Measurements from ENCODE around the gene IDH2. TPM values are rescaled to one million over a fixed set of nuclear protein-coding genes. Genes with fewer than 3 reads are reported as not detected.

Gene IDH2
- total RNA-seq, 4 donors from 2014 or later, result 60.7 to 155 (median 103) TPM

DNA sequence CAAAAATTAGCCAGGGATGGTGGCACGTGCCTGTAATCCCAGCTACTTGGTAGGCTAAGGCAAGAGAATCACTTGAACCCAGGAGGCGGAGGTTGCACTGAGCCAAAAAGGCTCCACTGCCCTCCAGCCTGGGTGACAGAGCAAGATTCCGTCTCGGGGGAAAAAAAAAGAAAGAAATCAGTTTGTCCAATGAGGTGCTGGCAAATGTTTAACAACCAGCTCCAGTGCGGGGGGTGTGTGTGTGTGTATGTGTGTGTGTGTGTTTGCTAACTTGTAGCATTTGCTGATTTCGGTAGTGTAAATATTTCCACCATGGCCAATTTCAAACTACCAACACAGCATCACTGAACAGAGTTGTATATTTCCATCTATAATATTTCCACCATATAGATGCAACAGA is 23.8 kb upstream of the IDH2 start:
- Histone ChIP-seq H3K36me3 (no peaks in the 10 kb centered on the region), H3K27ac (no peak overlapping the region), H3K9me3 (no peaks in the 10 kb centered on the region), H3K4me3 (no peak overlapping the region), H3K4me1 (peaks cover 0 to 7% (median 6%) of the 10 kb centered on the region in 3 donors), H3K27me3 (peaks cover 0 to 8% (median 0%) of the 10 kb centered on the region in 4 donors)
- DNase-seq, result no peak
- WGBS, 2 donors, result 71 to 81% methylated on average over 6 of the region's 6 CpGs
- intact Hi-C loops (cut with DNase I), result no loop called here
- TF ChIP-seq, protein P1, sequence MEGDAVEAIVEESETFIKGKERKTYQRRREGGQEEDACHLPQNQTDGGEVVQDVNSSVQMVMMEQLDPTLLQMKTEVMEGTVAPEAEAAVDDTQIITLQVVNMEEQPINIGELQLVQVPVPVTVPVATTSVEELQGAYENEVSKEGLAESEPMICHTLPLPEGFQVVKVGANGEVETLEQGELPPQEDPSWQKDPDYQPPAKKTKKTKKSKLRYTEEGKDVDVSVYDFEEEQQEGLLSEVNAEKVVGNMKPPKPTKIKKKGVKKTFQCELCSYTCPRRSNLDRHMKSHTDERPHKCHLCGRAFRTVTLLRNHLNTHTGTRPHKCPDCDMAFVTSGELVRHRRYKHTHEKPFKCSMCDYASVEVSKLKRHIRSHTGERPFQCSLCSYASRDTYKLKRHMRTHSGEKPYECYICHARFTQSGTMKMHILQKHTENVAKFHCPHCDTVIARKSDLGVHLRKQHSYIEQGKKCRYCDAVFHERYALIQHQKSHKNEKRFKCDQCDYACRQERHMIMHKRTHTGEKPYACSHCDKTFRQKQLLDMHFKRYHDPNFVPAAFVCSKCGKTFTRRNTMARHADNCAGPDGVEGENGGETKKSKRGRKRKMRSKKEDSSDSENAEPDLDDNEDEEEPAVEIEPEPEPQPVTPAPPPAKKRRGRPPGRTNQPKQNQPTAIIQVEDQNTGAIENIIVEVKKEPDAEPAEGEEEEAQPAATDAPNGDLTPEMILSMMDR (IDR thresholded peaks at IDR 0.05), result no peak
- TF ChIP-seq POLR2A (IDR thresholded peaks at IDR 0.05), result no peak

DNA sequence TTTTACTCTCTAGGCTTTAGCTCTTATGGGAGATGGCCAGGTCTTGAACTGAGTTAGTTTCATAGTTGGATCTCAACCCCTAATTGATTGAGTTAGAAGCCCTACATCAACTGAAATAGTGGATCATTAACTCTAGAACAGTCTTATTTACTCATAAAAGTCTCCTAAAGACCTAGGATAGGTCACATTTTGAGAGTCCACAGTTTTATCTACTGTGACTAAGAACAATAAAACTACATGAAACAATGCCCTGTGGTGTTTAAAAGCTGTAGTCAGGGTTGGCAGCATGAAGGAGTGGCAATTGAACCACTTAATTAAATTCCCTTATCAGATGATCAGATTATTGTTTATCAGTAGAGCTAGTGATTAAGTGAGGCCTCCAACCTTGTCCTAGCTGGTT is 22.2 kb upstream of the IDH2 start:
- TF ChIP-seq POLR2A (IDR thresholded peaks at IDR 0.05), result no peak
- TF ChIP-seq, protein P1 (IDR thresholded peaks at IDR 0.05), result no peak
- intact Hi-C loops (cut with DNase I), result no loop called here
- Histone ChIP-seq H3K27me3 (peaks cover 0 to 8% (median 0%) of the 10 kb centered on the region in 4 donors), H3K4me1 (peaks cover 0 to 7% (median 6%) of the 10 kb centered on the region in 3 donors), H3K27ac (no peak overlapping the region), H3K36me3 (no peaks in the 10 kb centered on the region), H3K9me3 (no peaks in the 10 kb centered on the region), H3K4me3 (no peak overlapping the region)
- DNase-seq, result no peak

DNA sequence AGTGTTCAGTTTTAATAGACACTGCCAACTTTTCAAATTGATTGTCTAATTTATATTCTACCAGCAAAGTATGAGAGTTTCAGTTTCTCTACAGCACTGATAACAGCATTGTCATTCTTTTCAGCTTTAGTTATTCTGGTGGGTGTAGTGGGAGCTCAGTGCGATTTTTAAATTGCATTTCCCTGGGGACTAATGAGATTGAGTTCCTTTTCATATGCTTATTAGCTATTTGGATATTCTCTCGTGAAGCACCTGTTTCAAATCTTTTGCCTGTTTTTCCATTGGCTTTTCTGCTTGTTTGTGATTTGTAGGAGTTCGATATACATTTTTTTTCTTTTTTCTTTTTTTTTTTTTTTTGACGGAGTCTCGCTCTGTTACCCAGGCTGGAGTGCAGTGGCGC is 18.8 kb upstream of the IDH2 start:
- peaks cover 0 to 4% (median 0%) of the 10 kb centered on the region in 4 donors for H3K27me3 ChIP-seq
- no peaks in the 10 kb centered on the region for H3K4me1 ChIP-seq
- H3K4me3 ChIP-seq, result no peak overlapping the region
- no peaks in the 10 kb centered on the region for H3K9me3 ChIP-seq
- no peak for TF ChIP-seq POLR2A (IDR thresholded peaks at IDR 0.05)
- TF ChIP-seq, protein P1 (IDR thresholded peaks at IDR 0.05), result no peak
- WGBS, 2 donors, result 84 to 87% methylated on average over 6 of the region's 6 CpGs
- intact Hi-C loops (cut with DNase I), result no loop called here
- no peak for DNase-seq
- no peak overlapping the region for H3K27ac ChIP-seq
- H3K36me3 ChIP-seq, result no peaks in the 10 kb centered on the region

DNA sequence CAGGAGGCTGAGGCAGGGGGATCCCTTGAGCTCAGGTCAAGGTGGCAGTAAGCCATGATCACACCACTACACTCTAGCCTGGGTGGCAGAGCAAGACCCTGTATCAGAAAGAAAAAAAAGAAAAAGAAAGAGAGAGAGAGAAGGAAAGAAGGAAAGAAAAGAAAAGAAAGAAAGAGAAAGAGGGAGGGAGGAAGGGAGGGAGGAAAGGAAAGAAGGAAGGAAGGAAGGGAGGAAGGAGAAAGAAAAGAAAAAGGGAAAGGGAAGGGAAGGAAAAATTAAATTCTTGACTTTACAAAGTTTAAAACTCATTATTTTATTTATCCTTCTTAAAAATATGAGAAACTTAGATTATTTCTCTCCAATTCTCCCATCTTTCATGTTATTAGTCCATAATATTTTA is 17.1 kb upstream of the IDH2 start:
- intact Hi-C loops (cut with DNase I), result no loop called here
- Histone ChIP-seq H3K27ac (no peak overlapping the region), H3K36me3 (no peaks in the 10 kb centered on the region), H3K27me3 (no peaks in the 10 kb centered on the region), H3K9me3 (peaks cover 0 to 13% (median 10%) of the 10 kb centered on the region in 3 donors), H3K4me3 (no peak overlapping the region), H3K4me1 (no peaks in the 10 kb centered on the region)
- TF ChIP-seq, protein P1 (IDR thresholded peaks at IDR 0.05), result no peak
- no peak for TF ChIP-seq POLR2A (IDR thresholded peaks at IDR 0.05)
- no peak for DNase-seq

DNA sequence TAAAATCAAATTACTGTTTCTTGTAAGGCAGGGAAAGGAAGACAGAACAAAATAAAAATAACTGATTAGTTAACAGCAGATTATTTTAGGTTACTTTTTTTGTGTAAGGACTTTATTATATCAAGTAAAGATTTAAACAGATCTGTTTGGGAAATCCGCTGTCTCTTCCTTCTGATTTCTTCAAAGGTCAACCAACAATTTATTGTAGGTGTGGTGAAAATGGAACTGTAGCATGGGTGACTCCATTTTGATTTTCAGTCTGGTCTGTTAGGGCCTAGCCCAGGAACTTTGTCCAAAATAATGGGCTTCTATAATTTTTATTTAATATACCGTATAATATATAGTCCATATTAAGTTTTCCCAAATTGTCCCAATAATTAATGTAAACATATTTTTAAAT is 13.5 kb upstream of the IDH2 start:
- Histone ChIP-seq H3K36me3 (no peaks in the 10 kb centered on the region), H3K9me3 (peaks cover 0 to 19% (median 12%) of the 10 kb centered on the region in 3 donors), H3K4me1 (no peaks in the 10 kb centered on the region), H3K27me3 (no peaks in the 10 kb centered on the region), H3K4me3 (no peak overlapping the region), H3K27ac (no peak overlapping the region)
- 91 to 92% methylated on average over 2 of the region's 2 CpGs for WGBS, 2 donors
- TF ChIP-seq POLR2A (IDR thresholded peaks at IDR 0.05), result no peak
- TF ChIP-seq, protein P1 (IDR thresholded peaks at IDR 0.05), result no peak
- intact Hi-C loops (cut with DNase I), result no loop called here
- no peak for DNase-seq

Measured in esophagus squamous epithelium (tissue), 5 donors.